ENCODE measurements around the gene PCDHGC3. TPM values are rescaled to one million over a fixed set of nuclear protein-coding genes. Genes with fewer than 3 reads are reported as not detected.
A peak's percentile ranks its signal among the peaks of the same experiment; 100 is the strongest.

Gene PCDHGC3
- total and polyA plus RNA-seq, 2 of the 8 experiments (the other 6 are each of a cell fraction or from before 2014, with no cell fraction given), result 4.7 to 18.6 TPM

DNA sequence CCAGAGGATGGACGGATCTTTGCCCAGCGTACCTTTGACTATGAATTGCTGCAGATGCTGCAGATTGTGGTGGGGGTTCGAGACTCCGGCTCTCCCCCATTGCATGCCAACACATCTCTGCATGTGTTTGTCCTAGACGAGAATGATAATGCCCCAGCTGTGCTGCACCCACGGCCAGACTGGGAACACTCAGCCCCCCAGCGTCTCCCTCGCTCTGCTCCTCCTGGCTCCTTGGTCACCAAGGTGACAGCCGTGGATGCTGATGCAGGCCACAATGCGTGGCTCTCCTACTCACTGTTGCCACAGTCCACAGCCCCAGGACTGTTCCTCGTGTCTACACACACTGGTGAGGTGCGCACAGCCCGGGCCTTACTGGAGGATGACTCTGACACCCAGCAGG, 15.0 kb downstream of the PCDHGC3 start:
- Histone ChIP-seq H3K23me2 (ENCODE audit: low read depth, low read length) (peaks cover 21% of the 10 kb centered on the region; the same call in 1 of the 2 replicates), H4K5ac (ENCODE audit: insufficient read length, low read depth, low read length) (no peak overlapping the region), H2BK5ac (ENCODE audit: low read depth, low read length) (no peak overlapping the region), H2AK5ac (ENCODE audit: low read depth, low read length) (no peak overlapping the region), H3K4ac (replicated peaks; ENCODE audit: insufficient read length, low read depth, low read length) (no peak overlapping the region), H3K18ac (ENCODE audit: extremely low read depth, low read length) (no peak overlapping the region), H3K4me2 (ENCODE audit: insufficient read depth in 1 of 2, low read depth in 2 of 2, low read length in 2 of 2) (peak overlapping the region in 1 of 2 experiments; percentile 80; a peak in 1 of 4 replicates), H2BK15ac (ENCODE audit: low read length) (0 out of 2 replicates have a peak overlapping the region, but pooled peaks have one; percentile 25), H3K56ac (replicated peaks; ENCODE audit: insufficient read length, low read depth, low read length) (no peak overlapping the region), H3K4me3 (ENCODE audit: extremely low read depth in 1 of 4, insufficient read depth in 2 of 4, low read depth in 3 of 4, low read length in 4 of 4) (no peak overlapping the region), H2BK120ac (replicated peaks; ENCODE audit: low read depth, low read length) (no peak overlapping the region), H4K20me1 (replicated peaks in 1 of 2; ENCODE audit: control insufficient read depth in 1 of 2, insufficient read depth in 2 of 2, low read length in 2 of 2) (peaks cover 8 to 17% of the 10 kb centered on the region in 2 experiments), H3K79me2 (ENCODE audit: control insufficient read depth in 1 of 2, insufficient read depth in 2 of 2, low read length in 2 of 2) (peaks cover 0 to 3% of the 10 kb centered on the region in 2 experiments; a peak in 1 of 4 replicates), H3K14ac (ENCODE audit: insufficient read length) (no peak overlapping the region), H3K27me3 (replicated peaks in 1 of 4; ENCODE audit: control insufficient read depth in 3 of 4, extremely low read depth in 1 of 4, insufficient read depth in 3 of 4, low read length in 3 of 4) (peaks cover 16 to 51% (median 44%) of the 10 kb centered on the region in 4 experiments), H3K27ac (ENCODE audit: low read depth, low read length) (no peak overlapping the region), H3K36me3 (ENCODE audit: control insufficient read depth in 2 of 4, insufficient read depth in 4 of 4, low read length in 3 of 4) (no peaks in the 10 kb centered on the region), H3K9ac (replicated peaks in 1 of 4; ENCODE audit: extremely low read depth in 1 of 4, low read depth in 3 of 4, low read length in 3 of 4) (no peak overlapping the region), H3K4me1 (replicated peaks in 1 of 4; ENCODE audit: control insufficient read depth in 3 of 4, insufficient read depth in 4 of 4, low read length in 3 of 4) (peaks cover 3 to 31% (median 22%) of the 10 kb centered on the region in 4 experiments), H4K91ac (replicated peaks; ENCODE audit: insufficient read length, low read length) (no peak overlapping the region), H3K9me3 (ENCODE audit: insufficient read depth in 2 of 2, low read depth in 1 of 2, low read length in 1 of 2) (no peaks in the 10 kb centered on the region), H3K23ac (ENCODE audit: insufficient read length) (no peak overlapping the region), H4K8ac (ENCODE audit: extremely low read depth, insufficient read depth, low read length) (no peak overlapping the region), H3K79me1 (ENCODE audit: low read depth, low read length) (no peaks in the 10 kb centered on the region; the same call in 1 of the 2 replicates), H2AFZ (ENCODE audit: low read length) (no peak overlapping the region), H2BK20ac (ENCODE audit: low read length) (no peak overlapping the region; the same call in 1 of the 2 replicates), H2BK12ac (ENCODE audit: low read depth, low read length) (no peak overlapping the region)
- FAIRE-seq, result no peak
- ChIA-PET CTCF (ENCODE audit: partially characterized antibody) (interaction anchor here (1.8 to 50.9 kb wide), 5 partner anchors 14 to 369 kb away, joined by 4 to 1236 read pairs (median 155); partner anchors contain the start of genes PCDHB15, PCDHB4, PCDHGA10 and PCDHGA11), POLR2A (ENCODE audit: partially characterized antibody) (interaction anchor here (1.5 to 5.0 kb wide), 3 partner anchors 10 to 23 kb away, joined by 6 to 33 read pairs (median 17); no protein-coding TSS in a partner anchor)
- no peak for DNase-seq (ENCODE audit: low read depth in 1 of 2, low spot score in 2 of 2)
- WGBS, 2 experiments (ENCODE audit: extremely low coverage in 1 of 2, insufficient coverage in 1 of 2, insufficient read length in 1 of 2, insufficient replicate concordance in 2 of 2, low coverage in 1 of 2, low lambda C conversion rate in 2 of 2, missing lambda C conversion rate in 1 of 2), result 93% methylated on average over 13 of the region's 13 CpGs; no CpG with 5 or more reads in 1 of the 2 experiments
- TF ChIP-seq SP1 (IDR thresholded peaks at IDR 0.05; ENCODE audit: low read depth, low read length) (no peak), MAFK (IDR thresholded peaks at IDR 0.05; ENCODE audit: low read depth, low read length) (no peak), SRF (IDR thresholded peaks at IDR 0.05; ENCODE audit: low read depth, low read length) (no peak), SP2 (IDR thresholded peaks at IDR 0.05; ENCODE audit: low read length) (no peak), KDM1A (IDR thresholded peaks at IDR 0.05; ENCODE audit: borderline replicate concordance, low read length) (no peak), SUZ12 (IDR thresholded peaks at IDR 0.05; ENCODE audit: low read length) (no peak), TAF1 (IDR thresholded peaks at IDR 0.05; ENCODE audit: low read depth, low read length) (no peak), EP300 (IDR thresholded peaks at IDR 0.05; ENCODE audit: borderline replicate concordance in 1 of 2, low read depth in 2 of 2, low read length in 2 of 2) (no peak), JUND (IDR thresholded peaks at IDR 0.05; ENCODE audit: low read length) (no peak), SIX5 (IDR thresholded peaks at IDR 0.05; ENCODE audit: low read depth, low read length) (no peak), BCL11A (IDR thresholded peaks at IDR 0.05; ENCODE audit: low read depth in 2 of 2, low read length in 2 of 2) (no peak)
- TF ChIP-seq, protein P1, sequence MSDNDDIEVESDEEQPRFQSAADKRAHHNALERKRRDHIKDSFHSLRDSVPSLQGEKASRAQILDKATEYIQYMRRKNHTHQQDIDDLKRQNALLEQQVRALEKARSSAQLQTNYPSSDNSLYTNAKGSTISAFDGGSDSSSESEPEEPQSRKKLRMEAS (IDR thresholded peaks at IDR 0.05), result no peak
- TF ChIP-seq, protein P2, sequence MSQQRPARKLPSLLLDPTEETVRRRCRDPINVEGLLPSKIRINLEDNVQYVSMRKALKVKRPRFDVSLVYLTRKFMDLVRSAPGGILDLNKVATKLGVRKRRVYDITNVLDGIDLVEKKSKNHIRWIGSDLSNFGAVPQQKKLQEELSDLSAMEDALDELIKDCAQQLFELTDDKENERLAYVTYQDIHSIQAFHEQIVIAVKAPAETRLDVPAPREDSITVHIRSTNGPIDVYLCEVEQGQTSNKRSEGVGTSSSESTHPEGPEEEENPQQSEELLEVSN (IDR thresholded peaks at IDR 0.05), result no peak
